Measurements from ENCODE around the gene HSPB6.

The HSPB6 gene

GRCh38 chr19:35746087-35746462 is 10.8 kb downstream of the HSPB6 start:
- DNase-seq (ENCODE audit: low spot score) = no peak

DNA sequence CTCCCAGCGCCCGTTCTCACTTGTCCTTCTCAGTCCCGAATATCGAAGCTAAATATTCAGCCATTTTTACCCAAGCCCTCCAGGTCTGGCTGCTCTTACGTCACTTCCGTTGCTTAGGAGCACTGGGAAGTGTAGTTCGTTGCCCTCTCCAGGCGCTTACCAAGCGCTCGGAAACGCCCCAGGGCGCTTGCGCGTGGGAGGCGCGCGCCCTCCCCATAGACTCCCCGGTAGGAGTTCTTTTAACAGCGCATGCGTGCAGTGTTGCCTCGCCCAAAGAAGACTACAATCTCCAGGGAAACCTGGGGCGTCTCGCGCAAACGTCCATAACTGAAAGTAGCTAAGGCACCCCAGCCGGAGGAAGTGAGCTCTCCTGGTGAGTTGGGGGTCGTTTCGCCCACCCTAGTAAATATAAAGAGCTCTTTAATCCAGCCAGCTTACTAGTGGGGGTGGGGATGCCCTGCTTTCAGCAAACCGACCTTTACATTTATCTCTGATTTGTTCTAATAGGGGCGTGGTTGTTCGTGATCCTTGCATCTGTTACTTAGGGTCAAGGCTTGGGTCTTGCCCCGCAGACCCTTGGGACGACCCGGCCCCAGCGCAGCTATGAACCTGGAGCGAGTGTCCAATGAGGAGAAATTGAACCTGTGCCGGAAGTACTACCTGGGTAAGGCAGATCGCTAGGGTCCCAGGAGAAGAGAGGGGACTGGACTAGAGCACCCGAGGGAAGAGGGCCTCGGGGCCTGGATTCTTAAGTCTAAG is 11.3 kb downstream of the HSPB6 start, which contains the start of the genes PSENEN and U2AF1L4:
Gene PSENEN (plus strand): TSS at position 324 of the 759 bp plus-strand sequence. CDS start 280 bp downstream, at position 604.
Gene U2AF1L4 (minus strand): TSS at position 91 of the 759 bp plus-strand sequence. CDS start 27 bp downstream, at position 64.
- DNase-seq (ENCODE audit: low spot score) = peak; percentile 99

GRCh38 chr19:35744430-35745327 is 12.2 kb downstream of the HSPB6 start:
- peak; percentile 95 for DNase-seq (ENCODE audit: low spot score)

- DNase-seq (ENCODE audit: low spot score) = no peak
Observed at GRCh38 chr19:35743640-35744429, 13.0 kb downstream of the HSPB6 start.

- peak; percentile 69 for DNase-seq (ENCODE audit: low spot score)
Observed at GRCh38 chr19:35742121-35742724, 14.6 kb downstream of the HSPB6 start, which contains the start of gene IGFLR1. Gene IGFLR1 (minus strand): TSS chr19:35742452. CDS start chr19:35741180, 1,272 bp downstream.

- no peak for DNase-seq (ENCODE audit: low spot score)
Observed at GRCh38 chr19:35741203-35741515, 15.7 kb downstream of the HSPB6 start.

DNA sequence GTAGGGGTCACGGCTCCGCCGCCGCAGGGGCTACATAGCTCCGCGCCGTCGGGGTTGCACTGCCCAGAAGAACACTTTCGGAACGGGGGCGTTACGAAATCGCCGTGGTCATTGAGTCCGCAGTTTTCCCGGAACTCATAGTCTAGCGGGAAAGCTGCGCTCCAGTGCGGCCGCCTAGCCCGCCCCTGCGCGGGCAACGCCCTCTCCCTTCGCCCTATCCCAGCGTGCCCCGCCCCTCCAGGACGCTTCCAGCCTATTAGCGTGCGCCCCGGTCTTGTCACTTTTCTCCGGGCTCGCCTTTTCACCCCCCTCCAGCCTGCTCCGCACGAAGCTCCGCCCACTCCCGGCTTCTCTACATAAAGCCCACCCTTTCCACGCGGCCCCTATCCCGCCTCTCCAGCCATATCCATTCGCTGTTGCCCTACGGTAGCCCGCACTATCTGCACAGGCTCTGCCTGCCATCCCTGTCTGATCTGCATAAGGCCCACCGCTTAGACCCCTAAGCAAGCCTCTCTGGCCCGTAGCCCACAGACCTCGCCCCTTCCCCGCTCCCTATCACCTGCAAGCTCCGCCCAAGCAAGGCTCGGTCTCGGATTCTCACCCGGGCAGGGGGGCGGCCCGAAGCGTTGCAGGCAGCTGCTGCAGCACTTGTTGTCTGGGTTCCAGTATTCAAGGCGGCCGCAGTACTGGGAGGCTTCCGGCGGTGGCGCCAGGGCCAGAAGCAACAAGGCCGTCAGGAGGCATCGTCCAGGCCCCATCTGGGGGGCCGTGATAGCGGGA is 16.2 kb downstream of the HSPB6 start:
- DNase-seq (ENCODE audit: low spot score) = peak; percentile 93

- DNase-seq (ENCODE audit: low spot score) = no peak
Observed at GRCh38 chr19:35740108-35740422, 16.8 kb downstream of the HSPB6 start.

GRCh38 chr19:35739275-35740107 is 17.3 kb downstream of the HSPB6 start:
- DNase-seq (ENCODE audit: low spot score) = no peak

DNA sequence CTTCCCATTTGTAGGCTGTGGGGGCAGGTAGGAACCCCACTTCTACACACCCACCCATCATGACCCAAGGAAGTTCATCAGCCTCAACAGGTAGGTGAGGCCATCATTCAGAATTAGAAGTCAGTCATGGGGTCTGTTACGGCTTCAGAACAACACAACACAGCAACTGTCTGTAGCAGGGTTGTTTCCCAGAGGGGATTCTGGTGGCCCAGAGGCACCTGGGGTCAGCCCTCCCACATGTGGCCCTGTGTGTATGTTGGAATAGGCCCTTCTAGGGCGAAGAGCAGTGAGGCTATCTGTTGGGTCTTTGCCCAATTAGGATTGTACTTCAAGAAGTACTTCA is 18.0 kb downstream of the HSPB6 start:
- no peak for DNase-seq (ENCODE audit: low spot score)

DNA sequence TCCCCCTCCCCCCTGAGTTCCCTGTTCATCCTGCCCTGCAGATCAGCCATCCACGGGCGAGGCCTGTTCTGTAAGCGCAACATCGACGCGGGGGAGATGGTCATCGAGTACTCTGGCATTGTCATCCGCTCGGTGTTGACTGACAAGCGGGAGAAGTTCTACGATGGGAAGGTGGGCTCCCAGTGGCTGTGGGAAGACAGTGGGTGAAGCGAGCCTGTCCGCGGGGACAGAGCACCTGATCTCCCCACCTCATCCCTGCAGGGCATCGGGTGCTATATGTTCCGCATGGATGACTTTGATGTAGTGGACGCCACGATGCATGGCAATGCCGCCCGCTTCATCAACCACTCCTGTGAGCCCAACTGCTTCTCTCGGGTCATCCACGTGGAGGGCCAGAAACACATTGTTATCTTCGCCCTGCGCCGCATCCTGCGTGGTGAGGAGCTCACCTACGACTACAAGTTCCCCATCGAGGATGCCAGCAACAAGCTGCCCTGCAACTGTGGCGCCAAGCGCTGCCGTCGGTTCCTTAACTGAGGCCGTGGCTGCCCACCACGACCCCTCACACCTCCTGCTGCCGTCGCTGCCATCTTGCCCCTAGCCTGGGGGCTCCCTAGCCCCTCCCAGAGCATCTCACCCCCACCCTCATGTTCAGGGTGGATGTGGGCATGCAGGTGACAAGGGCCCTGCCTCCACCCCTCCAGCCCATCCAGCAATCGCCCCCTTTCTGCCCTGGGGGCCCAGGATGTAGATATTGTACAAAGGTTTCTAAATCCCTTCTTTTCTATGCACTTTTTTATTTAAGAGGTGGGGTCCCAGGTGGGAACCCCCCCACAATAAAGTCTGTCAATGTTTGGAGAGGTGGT is 18.6 kb downstream of the HSPB6 start:
- DNase-seq (ENCODE audit: low spot score) = no peak

GRCh38 chr19:35736913-35737886 is 19.6 kb downstream of the HSPB6 start:
- no peak for DNase-seq (ENCODE audit: low spot score)

DNA sequence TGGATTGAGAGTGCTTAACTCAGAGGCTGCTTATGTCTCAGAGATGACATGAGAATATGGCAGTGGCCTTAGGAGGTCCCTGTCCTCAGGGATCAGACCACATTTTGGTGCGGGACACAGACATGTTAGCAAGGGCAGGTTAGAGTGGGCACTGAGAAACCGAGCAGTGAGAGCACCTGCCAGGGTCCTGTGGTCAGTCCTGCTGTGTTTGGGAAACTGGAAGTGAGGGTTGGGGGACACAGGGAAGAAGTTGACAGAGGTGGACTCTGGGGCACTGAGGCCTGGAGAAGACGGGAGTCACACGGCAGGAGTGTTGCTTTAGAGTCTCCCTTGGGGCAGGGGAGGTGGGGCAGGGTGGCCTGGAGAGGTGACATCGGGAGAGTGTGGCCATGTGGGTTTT is 21.9 kb downstream of the HSPB6 start:
- no peak for DNase-seq (ENCODE audit: low spot score)

DNA sequence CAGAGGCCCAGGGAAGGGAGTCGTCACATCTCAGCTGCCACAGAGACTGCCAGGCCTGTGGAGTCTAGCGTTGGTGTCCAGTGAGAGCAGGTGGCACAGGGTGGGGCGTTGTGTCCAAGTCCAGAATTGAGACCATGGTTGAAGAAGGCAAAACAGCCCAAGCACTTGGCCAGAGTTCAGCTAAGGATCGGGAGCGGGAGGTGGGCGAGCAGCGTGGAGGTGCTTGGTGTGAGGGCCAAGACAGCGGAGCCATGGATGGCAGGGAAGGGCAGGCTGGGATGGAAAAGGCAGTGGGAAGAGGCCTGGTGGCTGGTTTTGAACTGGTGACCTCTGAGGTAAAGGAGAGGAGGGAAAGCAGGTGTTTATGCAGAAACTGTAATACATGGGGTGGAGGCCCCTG is 22.6 kb downstream of the HSPB6 start:
- no peak for DNase-seq (ENCODE audit: low spot score)

- no peak for DNase-seq (ENCODE audit: low spot score)
Observed at GRCh38 chr19:35733180-35734125, 23.4 kb downstream of the HSPB6 start.

DNA sequence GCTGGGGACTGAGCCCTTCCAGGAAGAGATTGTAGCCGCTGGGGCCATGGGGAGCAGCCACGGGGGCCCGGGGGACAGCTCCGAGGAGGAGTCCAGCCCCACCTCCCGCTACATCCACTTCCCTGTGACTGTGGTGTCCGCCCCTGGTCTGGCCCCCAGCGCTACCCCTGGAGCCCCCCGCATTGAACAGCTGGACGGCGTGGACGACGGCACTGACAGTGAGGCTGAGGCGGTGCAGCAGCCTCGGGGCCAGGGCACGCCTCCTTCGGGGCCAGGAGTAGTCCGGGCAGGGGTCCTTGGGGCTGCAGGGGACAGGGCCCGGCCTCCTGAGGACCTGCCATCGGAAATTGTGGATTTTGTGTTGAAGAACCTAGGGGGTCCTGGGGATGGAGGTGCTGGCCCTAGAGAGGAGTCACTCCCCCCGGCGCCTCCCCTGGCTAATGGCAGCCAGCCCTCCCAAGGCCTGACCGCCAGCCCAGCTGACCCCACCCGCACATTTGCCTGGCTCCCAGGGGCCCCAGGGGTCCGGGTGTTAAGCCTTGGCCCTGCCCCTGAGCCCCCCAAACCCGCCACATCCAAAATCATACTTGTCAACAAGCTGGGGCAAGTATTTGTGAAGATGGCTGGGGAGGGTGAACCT is 24.2 kb downstream of the HSPB6 start:
- DNase-seq (ENCODE audit: low spot score) = no peak

Data from CD4-positive, alpha-beta T cell treated with Interleukin-15 for 4 hours (primary cell).